MM.1S (cell line): ENCODE data around the gene HECTD2.

Experiments
- EZH2phosphoT487 ChIP-seq: fragments of 300-600 bp; sonication (generic); IDR thresholded peaks from 2 replicates; pipeline ENCODE4 v1.6.1; 2018; ENCODE audit warnings: antibody characterized with exemption, low read length
- TF ChIP-seq, protein P1 (sequence below): fragments of 300-600 bp; sonication (generic); IDR thresholded peaks from 2 replicates; pipeline ENCODE4 v1.5.1; 2016; ENCODE audit warnings: antibody characterized with exemption, low read length, mixed read lengths

DNA sequence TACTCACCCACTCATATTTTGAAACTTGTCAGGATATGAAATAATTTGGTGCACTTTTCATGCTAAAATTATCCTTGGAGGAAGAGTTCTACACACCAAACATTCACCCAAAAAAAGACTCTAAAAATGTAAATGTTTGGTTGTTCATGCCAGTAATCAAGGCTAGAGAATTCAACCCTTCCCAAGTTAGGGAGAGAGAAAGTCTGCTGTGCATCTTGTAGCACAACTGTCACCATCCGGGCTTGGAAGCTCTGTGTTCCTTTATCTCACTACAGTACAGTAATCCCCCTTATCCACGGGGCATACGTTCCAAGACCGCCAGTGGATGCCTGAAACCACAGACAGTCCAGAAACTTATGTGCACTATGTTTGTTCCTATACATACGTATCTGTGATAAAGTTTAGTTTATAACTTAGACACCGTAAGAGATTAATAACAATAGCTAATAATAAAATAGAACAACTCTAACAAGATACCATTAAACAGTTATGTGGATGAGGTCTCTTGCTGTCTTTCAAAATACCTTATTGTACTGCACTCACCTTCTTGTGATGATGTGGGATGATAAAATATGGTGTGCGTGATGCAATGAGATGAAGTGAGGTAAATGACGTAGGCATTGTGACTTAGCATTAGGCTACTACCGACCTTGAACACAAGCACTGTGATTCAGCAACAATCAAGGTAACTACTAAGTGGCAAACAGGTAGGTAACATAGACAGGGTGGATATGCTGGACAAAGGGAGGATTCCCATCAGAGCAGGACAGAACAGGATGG is 24.6 kb upstream of the HECTD2 start:
- TF ChIP-seq, protein P1, sequence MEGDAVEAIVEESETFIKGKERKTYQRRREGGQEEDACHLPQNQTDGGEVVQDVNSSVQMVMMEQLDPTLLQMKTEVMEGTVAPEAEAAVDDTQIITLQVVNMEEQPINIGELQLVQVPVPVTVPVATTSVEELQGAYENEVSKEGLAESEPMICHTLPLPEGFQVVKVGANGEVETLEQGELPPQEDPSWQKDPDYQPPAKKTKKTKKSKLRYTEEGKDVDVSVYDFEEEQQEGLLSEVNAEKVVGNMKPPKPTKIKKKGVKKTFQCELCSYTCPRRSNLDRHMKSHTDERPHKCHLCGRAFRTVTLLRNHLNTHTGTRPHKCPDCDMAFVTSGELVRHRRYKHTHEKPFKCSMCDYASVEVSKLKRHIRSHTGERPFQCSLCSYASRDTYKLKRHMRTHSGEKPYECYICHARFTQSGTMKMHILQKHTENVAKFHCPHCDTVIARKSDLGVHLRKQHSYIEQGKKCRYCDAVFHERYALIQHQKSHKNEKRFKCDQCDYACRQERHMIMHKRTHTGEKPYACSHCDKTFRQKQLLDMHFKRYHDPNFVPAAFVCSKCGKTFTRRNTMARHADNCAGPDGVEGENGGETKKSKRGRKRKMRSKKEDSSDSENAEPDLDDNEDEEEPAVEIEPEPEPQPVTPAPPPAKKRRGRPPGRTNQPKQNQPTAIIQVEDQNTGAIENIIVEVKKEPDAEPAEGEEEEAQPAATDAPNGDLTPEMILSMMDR = no peak
- TF ChIP-seq EZH2phosphoT487 = no peak
